ENCODE results near the gene EZH2.

DNA sequence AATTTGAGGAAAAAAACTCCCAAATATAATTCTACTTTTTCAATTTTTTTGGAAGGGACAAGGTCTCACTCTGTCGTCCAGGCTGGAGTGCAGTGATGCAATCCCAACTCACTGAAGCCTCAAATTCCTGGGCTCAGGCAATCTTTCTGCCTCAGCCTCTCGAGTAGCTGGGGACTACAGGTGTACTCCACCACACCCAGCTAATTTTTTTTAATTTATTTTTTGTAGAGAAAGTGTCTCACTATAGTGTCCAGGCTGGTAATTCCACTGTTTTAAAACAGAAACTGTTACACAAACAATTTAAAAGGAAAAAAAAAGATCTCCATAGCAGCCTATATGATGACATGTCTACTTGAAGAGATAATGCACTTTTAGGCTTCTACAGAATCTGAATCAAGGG is 25.6 kb downstream of the EZH2 start:
- no peak for TF ChIP-seq TCF4 (CRISPR knock-in tag; IDR thresholded peaks at IDR 0.05; ENCODE audit: borderline replicate concordance)
- TF ChIP-seq ISL1 (CRISPR knock-in tag; IDR thresholded peaks at IDR 0.05), result no peak
- no peak for TF ChIP-seq ZFP30 (CRISPR knock-in tag; IDR thresholded peaks at IDR 0.05)
- TF ChIP-seq OSR1 (CRISPR knock-in tag; IDR thresholded peaks at IDR 0.05), result no peak
- TF ChIP-seq, protein P1, sequence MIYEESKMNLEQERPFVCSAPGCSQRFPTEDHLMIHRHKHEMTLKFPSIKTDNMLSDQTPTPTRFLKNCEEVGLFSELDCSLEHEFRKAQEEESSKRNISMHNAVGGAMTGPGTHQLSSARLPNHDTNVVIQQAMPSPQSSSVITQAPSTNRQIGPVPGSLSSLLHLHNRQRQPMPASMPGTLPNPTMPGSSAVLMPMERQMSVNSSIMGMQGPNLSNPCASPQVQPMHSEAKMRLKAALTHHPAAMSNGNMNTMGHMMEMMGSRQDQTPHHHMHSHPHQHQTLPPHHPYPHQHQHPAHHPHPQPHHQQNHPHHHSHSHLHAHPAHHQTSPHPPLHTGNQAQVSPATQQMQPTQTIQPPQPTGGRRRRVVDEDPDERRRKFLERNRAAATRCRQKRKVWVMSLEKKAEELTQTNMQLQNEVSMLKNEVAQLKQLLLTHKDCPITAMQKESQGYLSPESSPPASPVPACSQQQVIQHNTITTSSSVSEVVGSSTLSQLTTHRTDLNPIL (CRISPR knock-in tag; IDR thresholded peaks at IDR 0.05; ENCODE audit: low read depth), result no peak

Data from SK-N-SH treated with all-trans-retinoic acid at 6 μM for 48 hours (cell line).